Common myeloid progenitor, CD34-positive (primary cell): Measurements from ENCODE around the gene SLC44A5.

ENCODE experiments used
- CTCF ChIA-PET: fragments of 350-600 bp; sonication (Branson Sonifier 250); formaldehyde crosslinking; loops from one replicate; lab custom pipeline; 2021; ENCODE audit warnings: antibody characterized with exemption; lab: Charles Lee
- POLR2A ChIA-PET: fragments of 350-600 bp; sonication (Branson Sonifier 250); formaldehyde crosslinking; loops from one replicate; lab custom pipeline; 2021; ENCODE audit warnings: antibody characterized with exemption; lab: Charles Lee
- DNase-seq, 3 donors: peaks; one replicate each; pipeline versions ENCODE4 v3.0.0 to v3.0.0-alpha.2; 2013
- H3K27ac ChIP-seq, 2 experiments: 1 replicate in 1 of 2; 2 replicates in 1 of 2; pipeline ENCODE4 v1.7.0; 2013; ENCODE audit warnings: inconsistent platforms in 2 of 2, low read length in 2 of 2, mild to moderate bottlenecking in 2 of 2, low read depth in 1 of 2, moderate library complexity in 1 of 2; ENCODE audit not compliant: severe bottlenecking in 2 of 2, insufficient read depth in 1 of 2, poor library complexity in 1 of 2
- H3K27me3 ChIP-seq, 5 experiments: replicated peaks in 2 of 5; 1 replicate in 3 of 5; 2 replicates in 2 of 5; pipeline versions ENCODE4 v1.6.1 to v1.7.0; 2013; ENCODE audit warnings: low read length in 4 of 5, mild to moderate bottlenecking in 2 of 5, moderate library complexity in 2 of 5, inconsistent platforms in 1 of 5; ENCODE audit not compliant: insufficient read depth in 5 of 5, control insufficient read depth in 4 of 5
- H3K36me3 ChIP-seq, 4 experiments: 1 replicate in 2 of 4; 2 replicates in 2 of 4; pipeline versions ENCODE4 v1.6.1 to v1.7.0; 2013; ENCODE audit warnings: low read length in 3 of 4, control low read depth in 1 of 4, mild to moderate bottlenecking in 1 of 4; ENCODE audit not compliant: control insufficient read depth in 4 of 4, insufficient read depth in 4 of 4
- H3K4me1 ChIP-seq, 4 experiments: 1 replicate in 3 of 4; 2 replicates in 1 of 4; pipeline versions ENCODE4 v1.6.1 to v1.7.1; 2013; ENCODE audit warnings: low read length in 3 of 4, mild to moderate bottlenecking in 3 of 4, control low read depth in 1 of 4, inconsistent platforms in 1 of 4, moderate library complexity in 1 of 4; ENCODE audit not compliant: control insufficient read depth in 4 of 4, insufficient read depth in 4 of 4; ENCODE audit errors: control extremely low read depth in 1 of 4
- H3K4me3 ChIP-seq, 7 experiments: 1 replicate in 4 of 7; 2 replicates in 3 of 7; pipeline versions ENCODE4 v1.5.1 to v1.7.0; 2013; ENCODE audit warnings: mild to moderate bottlenecking in 7 of 7, low read length in 6 of 7, moderate library complexity in 6 of 7, inconsistent platforms in 2 of 7, low read depth in 2 of 7, control low read depth in 1 of 7; ENCODE audit not compliant: insufficient read depth in 4 of 7, control insufficient read depth in 1 of 7; ENCODE audit errors: extremely low read depth in 1 of 7
- H3K9me3 ChIP-seq, 5 experiments: 1 replicate in 4 of 5; 2 replicates in 1 of 5; pipeline versions ENCODE4 v1.6.1 to v1.7.1; 2013; ENCODE audit warnings: low read length in 4 of 5, mild to moderate bottlenecking in 2 of 5, inconsistent platforms in 1 of 5, low read depth in 1 of 5, moderate library complexity in 1 of 5; ENCODE audit not compliant: control insufficient read depth in 4 of 5, insufficient read depth in 2 of 5; ENCODE audit errors: control extremely low read depth in 1 of 5
- whole genome bisulfite sequencing: methylation state at CpG from one replicate; pipeline ENCODE4 v1.1.5; 2013; ENCODE audit not compliant: insufficient coverage; 5-methylcytosine and 5-hydroxymethylcytosine counted together

The SLC44A5 gene

GRCh38 chr1:75469586-75470173, 141.2 kb downstream of the SLC44A5 start:
- Histone ChIP-seq H3K27ac (no peak overlapping the region), H3K36me3 (no peaks in the 10 kb centered on the region), H3K4me1 (no peaks in the 10 kb centered on the region), H3K27me3 (no peaks in the 10 kb centered on the region), H3K4me3 (no peak overlapping the region), H3K9me3 (no peaks in the 10 kb centered on the region)
- DNase-seq = no peak
- ChIA-PET POLR2A (interaction anchor here (0.6 kb wide), 1 partner anchor 140 kb away, joined by 3 read pairs; no protein-coding TSS in a partner anchor), CTCF (no interaction called here)
- no CpG with 5 or more reads among the region's 7 CpGs for WGBS

GRCh38 chr1:75461808-75462325, 149.0 kb downstream of the SLC44A5 start:
- Histone ChIP-seq H3K4me3 (no peak overlapping the region), H3K27ac (no peak overlapping the region), H3K36me3 (no peaks in the 10 kb centered on the region), H3K9me3 (peaks cover 0 to 1% (median 0%) of the 10 kb centered on the region in 5 experiments), H3K4me1 (no peaks in the 10 kb centered on the region), H3K27me3 (no peaks in the 10 kb centered on the region)
- no peak for DNase-seq
- WGBS = 100% methylated on average over 1 of the region's 3 CpGs
- CTCF ChIA-PET = no interaction called here
- POLR2A ChIA-PET = no interaction called here

GRCh38 chr1:75449998-75450397, 160.9 kb downstream of the SLC44A5 start:
- Histone ChIP-seq H3K36me3 (no peaks in the 10 kb centered on the region), H3K4me3 (no peak overlapping the region), H3K27me3 (no peaks in the 10 kb centered on the region), H3K4me1 (no peaks in the 10 kb centered on the region), H3K27ac (no peak overlapping the region), H3K9me3 (no peaks in the 10 kb centered on the region)
- WGBS = 90% methylated on average over 4 of the region's 5 CpGs
- ChIA-PET POLR2A (no interaction called here), CTCF (no interaction called here)
- DNase-seq = no peak

- 100% methylated on average over 1 of the region's 1 CpG for WGBS
- H3K36me3 ChIP-seq = no peaks in the 10 kb centered on the region
- no peaks in the 10 kb centered on the region for H3K27me3 ChIP-seq
- ChIA-PET CTCF (no interaction called here), POLR2A (no interaction called here)
- H3K9me3 ChIP-seq = no peaks in the 10 kb centered on the region
- no peak overlapping the region for H3K27ac ChIP-seq
- no peaks in the 10 kb centered on the region for H3K4me1 ChIP-seq
- DNase-seq = no peak
- no peak overlapping the region for H3K4me3 ChIP-seq
Measured at GRCh38 chr1:75444220-75444619, 166.7 kb downstream of the SLC44A5 start.

- no peak overlapping the region for H3K27ac ChIP-seq
- no peaks in the 10 kb centered on the region for H3K4me1 ChIP-seq
- no peak for DNase-seq
- POLR2A ChIA-PET = no interaction called here
- H3K36me3 ChIP-seq = no peaks in the 10 kb centered on the region
- CTCF ChIA-PET = interaction anchor here (0.7 kb wide), 1 partner anchor 11 kb away, joined by 3 read pairs; no protein-coding TSS in a partner anchor
- H3K27me3 ChIP-seq = no peaks in the 10 kb centered on the region
- no peak overlapping the region for H3K4me3 ChIP-seq
- no peaks in the 10 kb centered on the region for H3K9me3 ChIP-seq
- WGBS = 80% methylated on average over 1 of the region's 2 CpGs
Measured at GRCh38 chr1:75440274-75440673, 170.6 kb downstream of the SLC44A5 start.

GRCh38 chr1:75438355-75438754, 172.6 kb downstream of the SLC44A5 start:
- DNase-seq = no peak
- CTCF ChIA-PET = no interaction called here
- H3K9me3 ChIP-seq = no peaks in the 10 kb centered on the region

GRCh38 chr1:75431843-75432242, 179.1 kb downstream of the SLC44A5 start:
- H3K36me3 ChIP-seq = no peaks in the 10 kb centered on the region
- ChIA-PET CTCF (no interaction called here), POLR2A (no interaction called here)
- no peaks in the 10 kb centered on the region for H3K4me1 ChIP-seq
- no peak overlapping the region for H3K4me3 ChIP-seq
- no peak overlapping the region for H3K27ac ChIP-seq
- H3K9me3 ChIP-seq = no peaks in the 10 kb centered on the region
- no peaks in the 10 kb centered on the region for H3K27me3 ChIP-seq
- no peak for DNase-seq
- 100% methylated on average over 1 of the region's 2 CpGs for WGBS

More at GRCh38 chr1:75438355-75438754, 172.6 kb downstream of the SLC44A5 start:
- POLR2A ChIA-PET = no interaction called here
- no peak overlapping the region for H3K27ac ChIP-seq
- no peak overlapping the region for H3K4me3 ChIP-seq
- no peaks in the 10 kb centered on the region for H3K36me3 ChIP-seq
- H3K27me3 ChIP-seq = no peaks in the 10 kb centered on the region
- H3K4me1 ChIP-seq = no peaks in the 10 kb centered on the region
